Loucy (cell line): ENCODE measurements around the gene CXCL17.

Source experiments
- H2AFZ ChIP-seq: fragments of 200-600 bp; sonication (generic); 2 replicates; pipeline ENCODE4 v1.6.0; 2016; ENCODE audit warnings: antibody characterized with exemption, mild to moderate bottlenecking, low read length, moderate library complexity
- H3F3A ChIP-seq: fragments of 200-600 bp; 2 replicates; pipeline ENCODE4 v1.6.0; 2016; ENCODE audit warnings: antibody characterized with exemption, low read depth, mild to moderate bottlenecking
- H3K27me3 ChIP-seq: fragments of 200-600 bp; sonication (generic); 2 replicates; pipeline ENCODE4 v1.6.1; 2014; ENCODE audit warnings: low read length, mild to moderate bottlenecking; ENCODE audit not compliant: insufficient read depth, poor library complexity, severe bottlenecking
- H3K36me3 ChIP-seq: fragments of 200-600 bp; sonication (generic); 2 replicates; pipeline ENCODE4 v1.6.1; 2016; ENCODE audit warnings: low read length; ENCODE audit not compliant: insufficient read depth
- H3K4me1 ChIP-seq: fragments of 200-600 bp; sonication (generic); 2 replicates; pipeline ENCODE4 v1.5.1; 2014; ENCODE audit warnings: low read length, mild to moderate bottlenecking; ENCODE audit not compliant: insufficient read depth, poor library complexity, severe bottlenecking
- H3K4me2 ChIP-seq: fragments of 200-600 bp; sonication (generic); 2 replicates; pipeline ENCODE4 v1.6.0; 2014; ENCODE audit warnings: antibody characterized with exemption, low read length, low read depth, mild to moderate bottlenecking; ENCODE audit not compliant: poor library complexity, severe bottlenecking
- H3K4me3 ChIP-seq: fragments of 200-600 bp; sonication (generic); 2 replicates; pipeline ENCODE4 v1.5.1; 2014; ENCODE audit warnings: low read length, mild to moderate bottlenecking, mixed read lengths; ENCODE audit not compliant: poor library complexity, severe bottlenecking
- H3K79me2 ChIP-seq: fragments of 200-600 bp; sonication (generic); 2 replicates; pipeline ENCODE4 v1.6.1; 2014; ENCODE audit warnings: low read length; ENCODE audit not compliant: insufficient read depth
- H3K9ac ChIP-seq: fragments of 200-600 bp; sonication (generic); 2 replicates; pipeline ENCODE4 v1.6.0; 2014; ENCODE audit warnings: mild to moderate bottlenecking, low read depth, low read length, moderate library complexity; ENCODE audit not compliant: poor library complexity, severe bottlenecking
- H3K9me2 ChIP-seq: fragments of 200-600 bp; sonication (generic); replicated peaks from 2 replicates; pipeline ENCODE4 v1.6.1; 2016; ENCODE audit warnings: low read depth, low read length, mixed read lengths
- H3K9me3 ChIP-seq: fragments of 200-600 bp; sonication (generic); 2 replicates; pipeline ENCODE4 v1.6.1; 2014; ENCODE audit warnings: mild to moderate bottlenecking, antibody characterized with exemption, low read length, low read depth; ENCODE audit not compliant: insufficient read depth
- H4K20me1 ChIP-seq: fragments of 200-600 bp; sonication (generic); 2 replicates; pipeline ENCODE4 v1.6.0; 2014; ENCODE audit warnings: antibody characterized with exemption, low read length, mild to moderate bottlenecking; ENCODE audit not compliant: insufficient read depth, poor library complexity, severe bottlenecking
- CTCF ChIP-seq: fragments of 200-600 bp; sonication (generic); conservative IDR thresholded peaks from 2 replicates; pipeline ENCODE4 v1.5.1; 2014; ENCODE audit warnings: mild to moderate bottlenecking, antibody characterized with exemption, low read length
- EZH2phosphoT487 ChIP-seq: fragments of 200-600 bp; IDR thresholded peaks from 2 replicates; pipeline ENCODE4 v1.6.1; 2018; ENCODE audit warnings: antibody characterized with exemption, mild to moderate bottlenecking, moderate library complexity, borderline replicate concordance

Gene CXCL17

GRCh38 chr19:42411581-42412178, 31.1 kb downstream of the CXCL17 start:
- no peaks in the 10 kb centered on the region for H3K79me2 ChIP-seq
- no peaks in the 10 kb centered on the region for H3K4me1 ChIP-seq
- no peaks in the 10 kb centered on the region for H3K9me2 ChIP-seq
- no peaks in the 10 kb centered on the region for H3K27me3 ChIP-seq
- H3K4me2 ChIP-seq = no peak overlapping the region
- no peak overlapping the region for H2AFZ ChIP-seq
- H3K4me3 ChIP-seq = no peak overlapping the region
- no peak for TF ChIP-seq CTCF
- no peak for TF ChIP-seq EZH2phosphoT487
- H3K9ac ChIP-seq = no peak overlapping the region
- no peaks in the 10 kb centered on the region for H4K20me1 ChIP-seq
- no peaks in the 10 kb centered on the region for H3F3A ChIP-seq
- no peaks in the 10 kb centered on the region for H3K9me3 ChIP-seq
- H3K36me3 ChIP-seq = no peaks in the 10 kb centered on the region; the same call in 1 of the 2 replicates

- Histone ChIP-seq H3K9me2 (no peaks in the 10 kb centered on the region), H3K9me3 (no peaks in the 10 kb centered on the region), H2AFZ (no peak overlapping the region), H3K4me3 (no peak overlapping the region), H3F3A (no peaks in the 10 kb centered on the region), H3K36me3 (no peaks in the 10 kb centered on the region; the same call in 1 of the 2 replicates), H4K20me1 (no peaks in the 10 kb centered on the region), H3K79me2 (no peaks in the 10 kb centered on the region), H3K4me1 (no peaks in the 10 kb centered on the region), H3K27me3 (no peaks in the 10 kb centered on the region), H3K9ac (no peak overlapping the region), H3K4me2 (no peak overlapping the region)
- TF ChIP-seq EZH2phosphoT487 (no peak), CTCF (no peak)
Measured at GRCh38 chr19:42410371-42410770, 32.4 kb downstream of the CXCL17 start.

- H3K4me3 ChIP-seq = no peak overlapping the region
- H3K79me2 ChIP-seq = no peaks in the 10 kb centered on the region
- H3K27me3 ChIP-seq = no peaks in the 10 kb centered on the region
- H3K4me1 ChIP-seq = no peaks in the 10 kb centered on the region
- no peaks in the 10 kb centered on the region for H3K9me2 ChIP-seq
- no peak overlapping the region for H2AFZ ChIP-seq
- no peak for TF ChIP-seq EZH2phosphoT487
- TF ChIP-seq CTCF = no peak
- H3K4me2 ChIP-seq = no peak overlapping the region
- H3K9me3 ChIP-seq = no peaks in the 10 kb centered on the region
- H3K36me3 ChIP-seq = no peaks in the 10 kb centered on the region; the same call in 1 of the 2 replicates
- no peaks in the 10 kb centered on the region for H3F3A ChIP-seq
- no peak overlapping the region for H3K9ac ChIP-seq
- no peaks in the 10 kb centered on the region for H4K20me1 ChIP-seq
Measured at GRCh38 chr19:42409477-42409876, 33.3 kb downstream of the CXCL17 start.
